WTC11 (cell line): ENCODE data around the gene ARHGAP20. TPM values are rescaled to one million over a fixed set of nuclear protein-coding genes. Genes with fewer than 3 reads are reported as not detected.

Experiments
- ATAC-seq: fragments of 200-7000 bp; cut with Tn5 transposase; 2 replicates; pipeline ENCODE4 v1.10.0; 2021; ENCODE audit warnings: mild to moderate bottlenecking, moderate library complexity
- CTCF ChIA-PET: fragments of 300-600 bp; sonication (Branson Sonifier 250); formaldehyde crosslinking; loops from one replicate; lab custom pipeline; 2021; ENCODE audit warnings: antibody characterized with exemption; lab: Charles Lee
- POLR2A ChIA-PET: fragments of 350-600 bp; sonication (Branson Sonifier 250); formaldehyde crosslinking; loops from one replicate; lab custom pipeline; 2021; ENCODE audit warnings: antibody characterized with exemption; lab: Charles Lee
- DNase-seq: peaks from one replicate; pipeline ENCODE4 v3.0.0; 2021; ENCODE audit warnings: low spot score
- H3K27ac Mint-ChIP-seq: 2 replicates; pipeline ENCODE4 v1.8.0; 2021; ENCODE audit warnings: mixed read lengths
- H3K27me3 Mint-ChIP-seq: 2 replicates; pipeline ENCODE4 v1.8.0; 2021; ENCODE audit warnings: low read depth, mild to moderate bottlenecking, moderate library complexity, mixed read lengths
- H3K36me3 Mint-ChIP-seq: 2 replicates; pipeline ENCODE4 v1.8.0; 2021; ENCODE audit warnings: mixed read lengths
- H3K4me1 Mint-ChIP-seq: 2 replicates; pipeline ENCODE4 v1.8.0; 2022; ENCODE audit warnings: mixed read lengths
- H3K4me3 Mint-ChIP-seq: 2 replicates; pipeline ENCODE4 v1.8.0; 2021; ENCODE audit warnings: mild to moderate bottlenecking, moderate library complexity, mixed read lengths
- H3K9me3 Mint-ChIP-seq: 2 replicates; pipeline ENCODE4 v1.8.0; 2021; ENCODE audit warnings: mixed read lengths
- AFF4 ChIP-seq: sonication (generic); formaldehyde crosslinking; IDR thresholded peaks from 2 replicates; pipeline ENCODE4 v1.8.1; 2023; ENCODE audit warnings: mild to moderate bottlenecking, missing genetic modification reagents, borderline replicate concordance
- AR ChIP-seq: fragments of 250-450 bp; sonication (Bioruptor Pico); IDR thresholded peaks from 2 replicates; pipeline ENCODE4 v1.9.0; 2021; ENCODE audit warnings: mild to moderate bottlenecking
- ARID4B ChIP-seq: sonication (generic); formaldehyde crosslinking; IDR thresholded peaks from 2 replicates; pipeline ENCODE4 v1.8.0; 2023; ENCODE audit warnings: missing genetic modification reagents, mild to moderate bottlenecking, borderline replicate concordance
- CBFB ChIP-seq: sonication (generic); formaldehyde crosslinking; IDR thresholded peaks from 2 replicates; pipeline ENCODE4 v1.8.1; 2022; ENCODE audit warnings: mild to moderate bottlenecking, low read depth, missing genetic modification reagents
- GRHL2 ChIP-seq: fragments of 250-450 bp; sonication (Bioruptor Pico); IDR thresholded peaks from 2 replicates; pipeline ENCODE4 v1.8.0; 2022; ENCODE audit warnings: mild to moderate bottlenecking, moderate library complexity; ENCODE audit not compliant: insufficient replicate concordance, severe bottlenecking
- KAT7 ChIP-seq: sonication (generic); formaldehyde crosslinking; IDR thresholded peaks from 2 replicates; pipeline ENCODE4 v1.8.1; 2023; ENCODE audit warnings: missing genetic modification reagents, mild to moderate bottlenecking, borderline replicate concordance
- NR2C2 ChIP-seq: sonication (generic); formaldehyde crosslinking; IDR thresholded peaks from 2 replicates; pipeline ENCODE4 v1.8.0; 2022; ENCODE audit warnings: mild to moderate bottlenecking, missing genetic modification reagents
- RORB ChIP-seq: fragments of 250-450 bp; sonication (Bioruptor Pico); IDR thresholded peaks from 2 replicates; pipeline ENCODE4 v1.9.0; 2021; ENCODE audit warnings: mild to moderate bottlenecking
- SMAD3 ChIP-seq: sonication (generic); formaldehyde crosslinking; IDR thresholded peaks from 2 replicates; pipeline ENCODE4 v1.8.0; 2022; ENCODE audit warnings: missing genetic modification reagents, mild to moderate bottlenecking, borderline replicate concordance
- SMAD4 ChIP-seq: sonication (generic); formaldehyde crosslinking; IDR thresholded peaks from 2 replicates; pipeline ENCODE4 v1.8.0; 2022; ENCODE audit warnings: mild to moderate bottlenecking, missing genetic modification reagents
- USF2 ChIP-seq: sonication (generic); formaldehyde crosslinking; IDR thresholded peaks from 2 replicates; pipeline ENCODE4 v1.8.1; 2023; ENCODE audit warnings: mild to moderate bottlenecking, missing genetic modification reagents, moderate library complexity
- ZBTB21 ChIP-seq: sonication (generic); formaldehyde crosslinking; IDR thresholded peaks from 2 replicates; pipeline ENCODE4 v1.8.1; 2023; ENCODE audit warnings: mild to moderate bottlenecking, missing genetic modification reagents, borderline replicate concordance
- ZNF138 ChIP-seq: sonication (generic); formaldehyde crosslinking; conservative IDR thresholded peaks from 2 replicates; pipeline ENCODE4 v1.8.1; 2022; ENCODE audit warnings: mild to moderate bottlenecking, moderate library complexity, missing genetic modification reagents
- ZNF219 ChIP-seq: sonication (generic); formaldehyde crosslinking; IDR thresholded peaks from 2 replicates; pipeline ENCODE4 v1.8.0; 2023; ENCODE audit warnings: missing genetic modification reagents, mild to moderate bottlenecking, borderline replicate concordance
- ZNF317 ChIP-seq: sonication (generic); formaldehyde crosslinking; IDR thresholded peaks from 2 replicates; pipeline ENCODE4 v1.8.1; 2023; ENCODE audit warnings: low read depth, mild to moderate bottlenecking, moderate library complexity, missing genetic modification reagents, borderline replicate concordance
- ZNF396 ChIP-seq: fragments of 250-450 bp; sonication (Bioruptor Pico); IDR thresholded peaks from 2 replicates; pipeline ENCODE4 v1.8.0; 2021; ENCODE audit warnings: mild to moderate bottlenecking, moderate library complexity, borderline replicate concordance
- ZNF512 ChIP-seq: sonication (generic); formaldehyde crosslinking; IDR thresholded peaks from 2 replicates; pipeline ENCODE4 v1.8.1; 2022; ENCODE audit warnings: missing genetic modification reagents, borderline replicate concordance
- total RNA-seq: library from RNA; stranded (reverse); gene quantifications from 3 replicates; pipeline ENCODE4 v1.2.3, GENCODE V29; 2021

ARHGAP20 gene
- total RNA-seq, 1 experiment from 2014 or later: 0.15 TPM

GRCh38 chr11:110757066-110757465 lies 44.8 kb upstream of the ARHGAP20 start (continued):
- TF ChIP-seq ZNF317 (CRISPR knock-in tag) (no peak), SMAD4 (CRISPR knock-in tag) (no peak), ARID4B (CRISPR knock-in tag) (no peak)

GRCh38 chr11:110755941-110756340 lies 43.7 kb upstream of the ARHGAP20 start:
- Mint-ChIP-seq H3K9me3 (peaks cover 27% of the 10 kb centered on the region), H3K27ac (no peak overlapping the region), H3K4me1 (no peaks in the 10 kb centered on the region), H3K4me3 (no peak overlapping the region), H3K27me3 (no peaks in the 10 kb centered on the region), H3K36me3 (peaks cover 5% of the 10 kb centered on the region; the same call in 1 of the 2 replicates)
- ChIA-PET POLR2A (no interaction called here), CTCF (no interaction called here)
- DNase-seq (no peak), ATAC-seq (no peak)
- TF ChIP-seq CBFB (CRISPR knock-in tag) (no peak), ZNF138 (CRISPR knock-in tag) (no peak), ZNF512 (CRISPR knock-in tag) (no peak), GRHL2 (CRISPR knock-in tag) (no peak), ZNF219 (CRISPR knock-in tag) (no peak), ZBTB21 (CRISPR knock-in tag) (no peak), AFF4 (CRISPR knock-in tag) (no peak), KAT7 (CRISPR knock-in tag) (no peak), AR (CRISPR knock-in tag) (no peak), SMAD3 (CRISPR knock-in tag) (no peak), NR2C2 (CRISPR knock-in tag) (no peak), ZNF396 (CRISPR knock-in tag) (no peak), RORB (no peak), USF2 (no peak)
